RWPE2 (cell line): ENCODE results near the gene OTP.

Source experiments
- ATAC-seq: fragments of 200-7000 bp; cut with Tn5 transposase; 3 replicates; pipeline ENCODE4 v1.9.1; 2021; ENCODE audit warnings: low read depth
- DNase-seq: peaks from one replicate; pipeline ENCODE4 v3.0.0-alpha.2; 2020; ENCODE audit warnings: low spot score
- H3K27ac ChIP-seq: fragments of 450-650 bp; 2 replicates; pipeline ENCODE4 v1.5.1; 2017; ENCODE audit warnings: mild to moderate bottlenecking; ENCODE audit not compliant: poor library complexity, severe bottlenecking
- H3K27me3 ChIP-seq: fragments of 250-450 bp; sonication (Bioruptor Pico); 2 replicates; pipeline ENCODE4 v1.5.1; 2021; ENCODE audit warnings: mild to moderate bottlenecking, moderate library complexity; ENCODE audit not compliant: insufficient read depth, poor library complexity, severe bottlenecking
- H3K36me3 ChIP-seq: fragments of 250-450 bp; sonication (Bioruptor Pico); 2 replicates; pipeline ENCODE4 v1.5.1; 2020; ENCODE audit warnings: low read depth, mild to moderate bottlenecking, moderate library complexity
- H3K4me1 ChIP-seq: fragments of 250-450 bp; sonication (Bioruptor Pico); 2 replicates; pipeline ENCODE4 v1.5.1; 2021; ENCODE audit warnings: mild to moderate bottlenecking, moderate library complexity; ENCODE audit not compliant: insufficient read depth, poor library complexity, severe bottlenecking
- H3K4me3 ChIP-seq: fragments of 250-450 bp; sonication (Bioruptor Pico); 2 replicates; pipeline ENCODE4 v1.5.1; 2021; ENCODE audit warnings: mild to moderate bottlenecking, moderate library complexity; ENCODE audit not compliant: severe bottlenecking
- H3K9me3 ChIP-seq: fragments of 250-450 bp; sonication (Bioruptor Pico); 2 replicates; pipeline ENCODE4 v1.5.1; 2021; ENCODE audit warnings: mild to moderate bottlenecking, moderate library complexity; ENCODE audit not compliant: severe bottlenecking
- TF ChIP-seq, protein P1 (sequence below): fragments of 450-650 bp; IDR thresholded peaks from one replicate; pipeline ENCODE4 v1.5.1; 2017; ENCODE audit warnings: mild to moderate bottlenecking, moderate library complexity; ENCODE audit not compliant: poor library complexity, severe bottlenecking

Gene OTP

DNA sequence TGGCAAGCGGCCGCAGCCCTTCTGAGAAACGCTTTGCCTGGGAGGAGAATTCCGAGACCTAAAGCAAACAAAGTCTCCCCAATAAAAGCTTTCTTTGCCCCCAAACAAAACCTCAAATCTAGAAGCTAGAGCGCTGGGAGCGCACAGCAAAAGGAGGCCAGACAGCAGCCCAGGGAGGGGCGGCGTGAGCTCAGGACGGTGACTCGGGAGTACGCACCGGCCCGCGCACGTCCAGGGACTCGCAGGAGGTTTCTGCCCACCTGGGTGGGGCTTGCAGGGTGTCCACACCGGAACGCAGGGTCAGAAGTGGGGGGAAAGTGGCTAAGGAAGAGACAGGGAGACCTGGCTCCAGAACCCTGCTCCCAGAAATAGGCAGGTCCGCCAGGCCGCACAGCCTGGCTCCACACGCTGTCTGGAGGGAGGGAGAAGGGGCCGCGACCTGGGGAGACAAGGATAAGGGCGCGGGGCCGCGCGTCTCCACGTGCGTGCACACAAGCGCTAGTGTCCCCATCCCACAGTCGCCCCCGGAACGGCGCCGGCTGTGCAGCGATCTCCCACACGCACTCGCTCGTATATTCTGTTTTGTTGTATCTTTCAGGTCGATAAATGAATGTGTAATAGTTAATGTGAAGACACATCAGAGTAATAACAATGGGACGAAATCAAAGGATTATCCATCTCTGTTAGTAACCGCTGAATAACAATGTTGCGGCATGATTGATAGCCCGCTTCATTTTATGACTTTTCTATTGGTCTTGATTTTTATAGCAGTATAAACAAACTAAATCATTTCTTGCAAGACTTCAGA is 2.3 kb upstream of the OTP start:
- Histone ChIP-seq H3K27ac (no peak overlapping the region), H3K9me3 (no peaks in the 10 kb centered on the region), H3K36me3 (no peaks in the 10 kb centered on the region), H3K4me3 (no peak overlapping the region), H3K4me1 (no peaks in the 10 kb centered on the region), H3K27me3 (peaks cover 99% of the 10 kb centered on the region)
- TF ChIP-seq, protein P1, sequence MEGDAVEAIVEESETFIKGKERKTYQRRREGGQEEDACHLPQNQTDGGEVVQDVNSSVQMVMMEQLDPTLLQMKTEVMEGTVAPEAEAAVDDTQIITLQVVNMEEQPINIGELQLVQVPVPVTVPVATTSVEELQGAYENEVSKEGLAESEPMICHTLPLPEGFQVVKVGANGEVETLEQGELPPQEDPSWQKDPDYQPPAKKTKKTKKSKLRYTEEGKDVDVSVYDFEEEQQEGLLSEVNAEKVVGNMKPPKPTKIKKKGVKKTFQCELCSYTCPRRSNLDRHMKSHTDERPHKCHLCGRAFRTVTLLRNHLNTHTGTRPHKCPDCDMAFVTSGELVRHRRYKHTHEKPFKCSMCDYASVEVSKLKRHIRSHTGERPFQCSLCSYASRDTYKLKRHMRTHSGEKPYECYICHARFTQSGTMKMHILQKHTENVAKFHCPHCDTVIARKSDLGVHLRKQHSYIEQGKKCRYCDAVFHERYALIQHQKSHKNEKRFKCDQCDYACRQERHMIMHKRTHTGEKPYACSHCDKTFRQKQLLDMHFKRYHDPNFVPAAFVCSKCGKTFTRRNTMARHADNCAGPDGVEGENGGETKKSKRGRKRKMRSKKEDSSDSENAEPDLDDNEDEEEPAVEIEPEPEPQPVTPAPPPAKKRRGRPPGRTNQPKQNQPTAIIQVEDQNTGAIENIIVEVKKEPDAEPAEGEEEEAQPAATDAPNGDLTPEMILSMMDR, result no peak
- ATAC-seq, result no peak
- no peak for DNase-seq

DNA sequence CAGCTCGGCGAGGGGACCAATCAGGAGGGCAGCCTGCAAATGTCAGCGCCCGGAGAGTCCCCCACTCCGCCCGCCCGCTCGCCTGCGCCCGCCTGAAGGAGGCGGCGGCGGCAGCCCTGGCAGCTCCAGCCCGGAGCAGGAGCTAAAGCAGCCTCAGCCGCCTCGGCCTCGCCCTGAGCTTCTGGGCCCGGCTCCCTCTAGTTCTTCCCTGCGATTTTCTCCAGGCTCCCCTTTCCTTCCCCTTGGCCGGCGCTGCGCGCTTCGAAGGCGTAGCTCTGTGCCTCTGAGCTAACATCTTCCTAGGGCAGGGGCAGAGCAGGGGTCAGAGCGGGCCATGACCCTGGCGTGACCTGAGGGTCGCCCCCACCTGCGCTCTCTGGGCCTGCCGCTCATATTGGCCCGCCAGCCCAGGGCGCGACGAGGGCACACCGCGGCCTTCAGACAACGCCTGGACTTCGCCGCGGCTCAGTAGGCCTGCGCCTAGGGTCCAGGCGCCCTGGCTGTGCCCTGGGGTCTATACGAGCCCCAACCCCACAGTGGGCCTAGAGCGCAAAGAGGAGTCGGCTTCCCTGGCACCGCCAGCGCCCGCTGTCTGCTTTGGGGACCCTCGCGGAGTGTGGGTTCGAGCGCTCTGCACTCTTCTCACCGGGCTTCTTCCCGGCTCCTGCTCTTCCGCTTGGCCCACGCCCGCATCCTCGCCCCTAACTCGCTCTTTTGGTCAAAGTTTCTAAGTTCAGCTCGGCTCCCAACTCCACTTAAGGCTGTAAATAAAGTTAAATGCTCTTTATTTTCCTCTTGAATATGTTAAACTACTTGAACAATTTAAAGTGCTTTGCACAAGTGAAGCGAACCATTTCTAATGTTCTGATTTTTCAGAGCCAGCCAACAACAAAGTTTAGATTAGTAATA is 504 bp upstream of the OTP start:
- TF ChIP-seq, protein P1, result no peak
- Histone ChIP-seq H3K36me3 (no peaks in the 10 kb centered on the region), H3K4me1 (no peaks in the 10 kb centered on the region), H3K9me3 (no peaks in the 10 kb centered on the region), H3K27ac (no peak overlapping the region), H3K4me3 (no peak overlapping the region), H3K27me3 (peaks cover 100% of the 10 kb centered on the region)
- ATAC-seq (peak; percentile 59), DNase-seq (no peak)

DNA sequence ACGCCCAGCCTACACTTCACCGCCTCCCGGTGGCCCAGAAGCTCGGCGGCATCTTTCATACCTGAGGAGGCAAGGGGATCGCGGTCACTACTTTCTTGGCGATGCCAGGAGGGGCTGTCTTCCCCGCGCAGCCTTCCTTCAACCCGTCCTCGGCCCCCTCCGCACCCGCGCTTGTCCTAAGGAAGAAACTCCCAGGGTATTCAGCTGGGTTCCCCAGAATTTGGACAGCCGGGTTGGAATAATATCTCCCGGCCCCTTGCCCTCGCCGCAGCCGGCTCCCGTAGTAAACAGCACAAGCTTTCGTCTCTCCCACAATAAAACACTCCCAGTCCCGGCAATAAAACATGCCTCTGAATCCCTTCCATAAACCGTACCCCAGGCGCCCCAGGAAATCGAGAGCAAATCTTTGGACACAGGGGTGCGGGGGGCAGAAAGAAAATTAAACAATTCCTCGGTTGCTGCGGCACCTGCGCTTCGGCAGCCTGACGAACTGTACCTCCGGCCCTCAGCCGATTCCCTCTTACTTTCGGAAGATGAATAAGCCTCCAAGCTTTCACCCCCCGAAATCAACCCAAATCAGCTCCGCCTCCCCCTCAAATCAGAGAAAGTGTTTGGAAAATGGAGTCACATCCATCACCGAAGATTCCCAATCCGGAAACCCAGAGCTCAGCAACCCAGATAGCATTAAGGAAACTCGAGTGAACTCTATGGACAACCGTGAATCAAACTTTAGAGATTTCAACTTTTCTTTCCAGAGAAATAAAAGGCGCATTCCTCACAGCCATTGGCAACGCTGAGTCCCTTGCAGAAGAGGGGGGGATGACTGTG is 1.1 kb downstream of the OTP start:
- Histone ChIP-seq H3K4me1 (no peaks in the 10 kb centered on the region), H3K36me3 (no peaks in the 10 kb centered on the region), H3K27ac (no peak overlapping the region), H3K9me3 (no peaks in the 10 kb centered on the region), H3K4me3 (no peak overlapping the region), H3K27me3 (peaks cover 100% of the 10 kb centered on the region)
- DNase-seq, result no peak
- TF ChIP-seq, protein P1, result no peak
- ATAC-seq, result no peak

DNA sequence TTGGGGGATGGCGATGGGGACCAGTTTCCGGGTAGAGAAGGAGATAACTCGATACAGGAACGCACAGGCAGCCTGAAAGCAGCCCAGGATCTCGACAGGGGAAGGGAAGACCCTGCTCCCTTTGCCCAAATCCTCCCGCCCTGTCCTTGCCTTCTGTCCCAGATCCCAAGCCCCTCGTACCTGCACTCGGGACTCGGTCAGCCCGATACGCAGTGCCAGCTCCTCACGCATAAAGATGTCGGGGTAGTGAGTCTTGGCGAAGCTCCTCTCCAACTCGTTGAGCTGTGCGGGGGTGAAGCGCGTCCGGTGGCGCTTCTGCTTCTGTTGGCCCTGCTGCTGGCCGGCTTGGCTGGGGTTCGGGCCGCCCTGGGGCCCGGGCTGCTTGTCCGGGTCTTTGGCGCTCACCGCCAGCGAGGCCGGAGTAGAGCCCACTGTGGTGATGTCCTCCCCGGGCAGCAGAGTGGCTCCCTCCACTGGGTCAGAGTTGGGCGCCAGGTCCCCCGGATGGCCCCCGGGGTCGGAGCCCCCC is 1.8 kb downstream of the OTP start:
- Histone ChIP-seq H3K27ac (no peak overlapping the region), H3K4me1 (no peaks in the 10 kb centered on the region), H3K4me3 (no peak overlapping the region), H3K27me3 (peaks cover 100% of the 10 kb centered on the region), H3K9me3 (no peaks in the 10 kb centered on the region), H3K36me3 (no peaks in the 10 kb centered on the region)
- TF ChIP-seq, protein P1, result no peak
- DNase-seq (no peak), ATAC-seq (no peak)
